ENCODE data around the gene HCK. TPM values are rescaled to one million over a fixed set of nuclear protein-coding genes. Genes with fewer than 3 reads are reported as not detected.

Gene HCK
- total and polyA plus RNA-seq, 9 of the 15 experiments (the other 6 are each of a cell fraction or from before 2014, with no cell fraction given) = 0.09 to 0.51 (median 0.27) TPM; not detected in 6

DNA sequence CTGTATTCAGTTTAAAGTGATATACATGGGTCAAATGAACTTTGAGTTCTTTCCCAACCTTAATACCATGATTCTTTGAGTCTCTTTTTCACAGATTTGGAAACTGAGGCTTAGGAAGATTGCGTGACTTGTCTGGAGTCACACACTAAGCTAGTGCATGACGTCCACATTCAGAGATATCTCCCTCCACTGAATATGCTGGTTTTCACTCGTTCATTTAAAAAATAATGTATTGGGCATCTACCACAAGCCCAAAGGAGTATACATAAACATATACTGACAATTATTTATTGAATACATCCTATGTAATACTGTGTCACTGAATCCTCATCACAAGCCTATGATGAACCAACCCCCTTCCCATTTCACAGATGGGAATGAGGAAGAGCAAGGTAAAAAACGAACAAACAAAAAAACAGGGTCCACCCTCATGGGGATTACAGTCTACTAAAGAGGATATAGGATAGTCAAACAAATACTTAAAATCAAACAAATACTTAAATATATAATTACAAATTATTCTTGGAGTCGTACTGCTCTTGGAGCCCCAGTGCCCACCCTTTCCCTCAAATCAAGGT, 56.9 kb downstream of the HCK start (continued):
- TF ChIP-seq ZNF197 (CRISPR knock-in tag; IDR thresholded peaks at IDR 0.05; ENCODE audit: low read depth) = no peak
- TF ChIP-seq, protein P1, sequence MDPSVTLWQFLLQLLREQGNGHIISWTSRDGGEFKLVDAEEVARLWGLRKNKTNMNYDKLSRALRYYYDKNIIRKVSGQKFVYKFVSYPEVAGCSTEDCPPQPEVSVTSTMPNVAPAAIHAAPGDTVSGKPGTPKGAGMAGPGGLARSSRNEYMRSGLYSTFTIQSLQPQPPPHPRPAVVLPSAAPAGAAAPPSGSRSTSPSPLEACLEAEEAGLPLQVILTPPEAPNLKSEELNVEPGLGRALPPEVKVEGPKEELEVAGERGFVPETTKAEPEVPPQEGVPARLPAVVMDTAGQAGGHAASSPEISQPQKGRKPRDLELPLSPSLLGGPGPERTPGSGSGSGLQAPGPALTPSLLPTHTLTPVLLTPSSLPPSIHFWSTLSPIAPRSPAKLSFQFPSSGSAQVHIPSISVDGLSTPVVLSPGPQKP (CRISPR knock-in tag; IDR thresholded peaks at IDR 0.05) = no peak
- TF ChIP-seq, protein P2, sequence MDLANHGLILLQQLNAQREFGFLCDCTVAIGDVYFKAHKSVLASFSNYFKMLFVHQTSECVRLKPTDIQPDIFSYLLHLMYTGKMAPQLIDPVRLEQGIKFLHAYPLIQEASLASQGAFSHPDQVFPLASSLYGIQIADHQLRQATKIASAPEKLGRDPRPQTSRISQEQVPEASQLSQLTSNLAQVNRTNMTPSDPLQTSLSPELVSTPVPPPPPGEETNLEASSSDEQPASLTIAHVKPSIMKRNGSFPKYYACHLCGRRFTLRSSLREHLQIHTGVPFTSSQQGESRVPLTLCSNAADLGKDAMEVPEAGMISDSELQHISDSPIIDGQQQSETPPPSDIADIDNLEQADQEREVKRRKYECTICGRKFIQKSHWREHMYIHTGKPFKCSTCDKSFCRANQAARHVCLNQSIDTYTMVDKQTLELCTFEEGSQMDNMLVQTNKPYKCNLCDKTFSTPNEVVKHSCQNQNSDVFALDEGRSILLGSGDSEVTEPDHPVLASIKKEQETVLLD (IDR thresholded peaks at IDR 0.05) = no peak
- TF ChIP-seq TAF1 (IDR thresholded peaks at IDR 0.05; ENCODE audit: control insufficient read depth, extremely low read depth, insufficient read depth, low read length, severe bottlenecking) = no peak
- TF ChIP-seq, protein P3, sequence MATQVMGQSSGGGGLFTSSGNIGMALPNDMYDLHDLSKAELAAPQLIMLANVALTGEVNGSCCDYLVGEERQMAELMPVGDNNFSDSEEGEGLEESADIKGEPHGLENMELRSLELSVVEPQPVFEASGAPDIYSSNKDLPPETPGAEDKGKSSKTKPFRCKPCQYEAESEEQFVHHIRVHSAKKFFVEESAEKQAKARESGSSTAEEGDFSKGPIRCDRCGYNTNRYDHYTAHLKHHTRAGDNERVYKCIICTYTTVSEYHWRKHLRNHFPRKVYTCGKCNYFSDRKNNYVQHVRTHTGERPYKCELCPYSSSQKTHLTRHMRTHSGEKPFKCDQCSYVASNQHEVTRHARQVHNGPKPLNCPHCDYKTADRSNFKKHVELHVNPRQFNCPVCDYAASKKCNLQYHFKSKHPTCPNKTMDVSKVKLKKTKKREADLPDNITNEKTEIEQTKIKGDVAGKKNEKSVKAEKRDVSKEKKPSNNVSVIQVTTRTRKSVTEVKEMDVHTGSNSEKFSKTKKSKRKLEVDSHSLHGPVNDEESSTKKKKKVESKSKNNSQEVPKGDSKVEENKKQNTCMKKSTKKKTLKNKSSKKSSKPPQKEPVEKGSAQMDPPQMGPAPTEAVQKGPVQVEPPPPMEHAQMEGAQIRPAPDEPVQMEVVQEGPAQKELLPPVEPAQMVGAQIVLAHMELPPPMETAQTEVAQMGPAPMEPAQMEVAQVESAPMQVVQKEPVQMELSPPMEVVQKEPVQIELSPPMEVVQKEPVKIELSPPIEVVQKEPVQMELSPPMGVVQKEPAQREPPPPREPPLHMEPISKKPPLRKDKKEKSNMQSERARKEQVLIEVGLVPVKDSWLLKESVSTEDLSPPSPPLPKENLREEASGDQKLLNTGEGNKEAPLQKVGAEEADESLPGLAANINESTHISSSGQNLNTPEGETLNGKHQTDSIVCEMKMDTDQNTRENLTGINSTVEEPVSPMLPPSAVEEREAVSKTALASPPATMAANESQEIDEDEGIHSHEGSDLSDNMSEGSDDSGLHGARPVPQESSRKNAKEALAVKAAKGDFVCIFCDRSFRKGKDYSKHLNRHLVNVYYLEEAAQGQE (IDR thresholded peaks at IDR 0.05; ENCODE audit: borderline replicate concordance) = no peak
- TF ChIP-seq, protein P3 (CRISPR knock-in tag; IDR thresholded peaks at IDR 0.05; ENCODE audit: low read depth) = no peak
- TF ChIP-seq, protein P4, sequence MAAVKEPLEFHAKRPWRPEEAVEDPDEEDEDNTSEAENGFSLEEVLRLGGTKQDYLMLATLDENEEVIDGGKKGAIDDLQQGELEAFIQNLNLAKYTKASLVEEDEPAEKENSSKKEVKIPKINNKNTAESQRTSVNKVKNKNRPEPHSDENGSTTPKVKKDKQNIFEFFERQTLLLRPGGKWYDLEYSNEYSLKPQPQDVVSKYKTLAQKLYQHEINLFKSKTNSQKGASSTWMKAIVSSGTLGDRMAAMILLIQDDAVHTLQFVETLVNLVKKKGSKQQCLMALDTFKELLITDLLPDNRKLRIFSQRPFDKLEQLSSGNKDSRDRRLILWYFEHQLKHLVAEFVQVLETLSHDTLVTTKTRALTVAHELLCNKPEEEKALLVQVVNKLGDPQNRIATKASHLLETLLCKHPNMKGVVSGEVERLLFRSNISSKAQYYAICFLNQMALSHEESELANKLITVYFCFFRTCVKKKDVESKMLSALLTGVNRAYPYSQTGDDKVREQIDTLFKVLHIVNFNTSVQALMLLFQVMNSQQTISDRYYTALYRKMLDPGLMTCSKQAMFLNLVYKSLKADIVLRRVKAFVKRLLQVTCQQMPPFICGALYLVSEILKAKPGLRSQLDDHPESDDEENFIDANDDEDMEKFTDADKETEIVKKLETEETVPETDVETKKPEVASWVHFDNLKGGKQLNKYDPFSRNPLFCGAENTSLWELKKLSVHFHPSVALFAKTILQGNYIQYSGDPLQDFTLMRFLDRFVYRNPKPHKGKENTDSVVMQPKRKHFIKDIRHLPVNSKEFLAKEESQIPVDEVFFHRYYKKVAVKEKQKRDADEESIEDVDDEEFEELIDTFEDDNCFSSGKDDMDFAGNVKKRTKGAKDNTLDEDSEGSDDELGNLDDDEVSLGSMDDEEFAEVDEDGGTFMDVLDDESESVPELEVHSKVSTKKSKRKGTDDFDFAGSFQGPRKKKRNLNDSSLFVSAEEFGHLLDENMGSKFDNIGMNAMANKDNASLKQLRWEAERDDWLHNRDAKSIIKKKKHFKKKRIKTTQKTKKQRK (IDR thresholded peaks at IDR 0.05; ENCODE audit: borderline replicate concordance, low read depth, low read length) = no peak
- no peak for TF ChIP-seq TGIF2 (CRISPR knock-in tag; IDR thresholded peaks at IDR 0.05)
- no peak for TF ChIP-seq DDX20 (tag; IDR thresholded peaks at IDR 0.05; ENCODE audit: low read depth)
- no peak for TF ChIP-seq TFAM (CRISPR knock-in tag; conservative IDR thresholded peaks at IDR 0.05)
- no peak for TF ChIP-seq FUS (optimal IDR thresholded peaks at IDR 0.05; ENCODE audit: low read depth, low read length)
- TF ChIP-seq SMAD2 (IDR thresholded peaks at IDR 0.05; ENCODE audit: low read depth, low read length) = no peak

All from K562 (cell line).